HG03439 (cell line): Measurements from ENCODE around the gene DLG2.

Experiments
- ATAC-seq: cut with Tn5 transposase; IDR thresholded peaks from one replicate; pipeline ENCODE4 v1.9.1; 2021; ENCODE audit warnings: mild to moderate bottlenecking, moderate library complexity; ENCODE audit not compliant: unreplicated experiment

The DLG2 gene

GRCh38 chr11:83540112-83540675 lies 2086.9 kb downstream of the DLG2 start:
- no peak for ATAC-seq

- no peak for ATAC-seq
Observed at GRCh38 chr11:83538286-83538685, 2088.9 kb downstream of the DLG2 start.

GRCh38 chr11:83537131-83537610 lies 2090.0 kb downstream of the DLG2 start:
- ATAC-seq, result no peak

- ATAC-seq, result no peak
Observed at GRCh38 chr11:83533166-83533565, 2094.0 kb downstream of the DLG2 start.

GRCh38 chr11:83528877-83529276 lies 2098.3 kb downstream of the DLG2 start:
- ATAC-seq, result no peak

GRCh38 chr11:83528225-83528624 lies 2098.9 kb downstream of the DLG2 start:
- no peak for ATAC-seq

GRCh38 chr11:83523676-83524075 lies 2103.5 kb downstream of the DLG2 start:
- no peak for ATAC-seq

- no peak for ATAC-seq
Observed at GRCh38 chr11:83522911-83523310, 2104.2 kb downstream of the DLG2 start.

- no peak for ATAC-seq
Observed at GRCh38 chr11:83521647-83522596, 2105.2 kb downstream of the DLG2 start.

- ATAC-seq, result no peak
Observed at GRCh38 chr11:83520849-83521248, 2106.3 kb downstream of the DLG2 start.

GRCh38 chr11:83511646-83512045 lies 2115.5 kb downstream of the DLG2 start:
- no peak for ATAC-seq

- no peak for ATAC-seq
Observed at GRCh38 chr11:83510530-83511460, 2116.3 kb downstream of the DLG2 start.

GRCh38 chr11:83508804-83509203 lies 2118.3 kb downstream of the DLG2 start:
- no peak for ATAC-seq

GRCh38 chr11:83502041-83502440 lies 2125.1 kb downstream of the DLG2 start:
- no peak for ATAC-seq

GRCh38 chr11:83493917-83494316 lies 2133.2 kb downstream of the DLG2 start:
- ATAC-seq, result no peak

GRCh38 chr11:83493034-83493433 lies 2134.1 kb downstream of the DLG2 start:
- no peak for ATAC-seq

GRCh38 chr11:83483808-83484207 lies 2143.3 kb downstream of the DLG2 start:
- no peak for ATAC-seq

- no peak for ATAC-seq
Observed at GRCh38 chr11:83480811-83481210, 2146.3 kb downstream of the DLG2 start.

- ATAC-seq, result no peak
Observed at GRCh38 chr11:83480251-83480650, 2146.9 kb downstream of the DLG2 start.

GRCh38 chr11:83477772-83478171 lies 2149.4 kb downstream of the DLG2 start:
- no peak for ATAC-seq

- ATAC-seq, result no peak
Observed at GRCh38 chr11:83475760-83476159, 2151.4 kb downstream of the DLG2 start.
